ENCODE measurements around the gene ESAM.

ESAM gene

DNA sequence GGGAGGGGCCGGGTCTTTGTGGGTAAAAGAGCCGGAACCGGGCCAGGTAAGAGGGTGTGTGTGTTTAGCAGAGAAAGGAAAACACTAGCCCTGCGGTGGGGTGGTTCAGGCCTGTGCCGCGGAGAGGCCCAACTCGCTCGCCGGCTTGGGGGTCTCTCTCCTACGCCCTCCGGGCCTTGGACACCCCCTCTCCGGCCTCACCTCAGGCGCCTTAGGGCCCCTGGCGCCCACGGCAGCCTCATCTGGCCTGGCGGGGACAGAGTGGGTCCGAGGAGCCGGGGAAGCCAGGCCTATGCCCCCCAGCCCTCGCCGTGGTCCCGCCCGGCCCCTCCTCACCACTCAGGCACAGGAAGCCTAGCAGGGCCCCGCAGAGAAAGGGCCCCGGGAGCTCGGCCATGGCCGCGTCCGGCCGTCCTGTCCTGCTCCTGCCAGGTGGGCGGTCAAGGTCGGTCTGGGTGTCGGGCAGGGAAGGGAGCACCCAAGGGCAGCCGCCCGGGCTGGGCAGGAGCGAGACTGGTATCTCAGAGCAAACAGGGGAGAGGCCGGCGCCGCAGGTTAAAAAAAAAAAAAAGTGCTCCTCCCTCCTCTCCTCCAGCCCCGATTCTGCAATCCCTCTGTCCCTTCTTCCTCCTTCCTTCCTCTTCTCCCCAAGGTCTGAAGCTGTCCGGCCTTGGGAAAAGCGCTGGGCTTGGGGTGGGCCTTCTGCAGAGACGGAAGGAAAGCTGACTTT is 10.2 kb downstream of the ESAM start, which contains the start of gene VSIG2:
TSS of gene VSIG2 (minus strand) at position 515 of the 730 bp plus-strand sequence. CDS start at position 397, 118 bp downstream.
- no peak for DNase-seq

DNA sequence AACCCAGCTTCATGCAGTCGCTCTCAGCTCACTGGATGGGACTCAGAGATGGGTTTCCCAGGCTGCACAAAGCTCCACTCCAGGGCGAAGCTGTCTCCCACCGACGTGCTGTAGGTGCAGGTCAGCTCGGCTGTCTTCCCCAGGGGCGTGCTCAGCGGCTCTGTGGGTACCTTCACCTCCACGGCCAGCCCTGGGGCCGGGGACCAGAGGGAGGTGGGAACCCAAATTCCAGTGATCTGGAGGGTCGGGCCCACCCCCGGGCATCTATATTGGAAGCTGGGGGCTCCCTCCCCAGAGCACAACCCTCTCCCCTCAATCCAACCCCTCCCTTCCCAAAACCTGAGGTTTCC is 10.7 kb downstream of the ESAM start:
- no peak for DNase-seq

DNA sequence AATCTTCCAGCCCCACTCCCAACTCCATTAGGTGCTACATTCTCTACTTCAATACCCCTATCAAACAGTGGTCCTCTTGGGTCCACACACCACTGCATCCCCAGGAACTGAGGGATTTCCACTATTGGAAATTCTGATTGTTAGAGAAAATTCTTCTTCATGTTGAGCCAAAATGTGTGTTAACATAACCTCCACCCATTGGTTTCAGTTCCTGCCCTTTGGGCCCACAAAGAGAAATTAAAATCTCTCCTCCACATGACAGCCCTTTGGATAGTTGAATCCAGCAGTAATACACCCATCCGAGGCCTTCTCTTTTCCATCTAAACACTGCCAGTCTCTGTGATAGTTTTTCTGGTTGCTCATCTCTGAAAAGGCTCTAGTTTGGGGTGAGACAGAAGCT is 12.2 kb downstream of the ESAM start:
- no peak for DNase-seq

DNA sequence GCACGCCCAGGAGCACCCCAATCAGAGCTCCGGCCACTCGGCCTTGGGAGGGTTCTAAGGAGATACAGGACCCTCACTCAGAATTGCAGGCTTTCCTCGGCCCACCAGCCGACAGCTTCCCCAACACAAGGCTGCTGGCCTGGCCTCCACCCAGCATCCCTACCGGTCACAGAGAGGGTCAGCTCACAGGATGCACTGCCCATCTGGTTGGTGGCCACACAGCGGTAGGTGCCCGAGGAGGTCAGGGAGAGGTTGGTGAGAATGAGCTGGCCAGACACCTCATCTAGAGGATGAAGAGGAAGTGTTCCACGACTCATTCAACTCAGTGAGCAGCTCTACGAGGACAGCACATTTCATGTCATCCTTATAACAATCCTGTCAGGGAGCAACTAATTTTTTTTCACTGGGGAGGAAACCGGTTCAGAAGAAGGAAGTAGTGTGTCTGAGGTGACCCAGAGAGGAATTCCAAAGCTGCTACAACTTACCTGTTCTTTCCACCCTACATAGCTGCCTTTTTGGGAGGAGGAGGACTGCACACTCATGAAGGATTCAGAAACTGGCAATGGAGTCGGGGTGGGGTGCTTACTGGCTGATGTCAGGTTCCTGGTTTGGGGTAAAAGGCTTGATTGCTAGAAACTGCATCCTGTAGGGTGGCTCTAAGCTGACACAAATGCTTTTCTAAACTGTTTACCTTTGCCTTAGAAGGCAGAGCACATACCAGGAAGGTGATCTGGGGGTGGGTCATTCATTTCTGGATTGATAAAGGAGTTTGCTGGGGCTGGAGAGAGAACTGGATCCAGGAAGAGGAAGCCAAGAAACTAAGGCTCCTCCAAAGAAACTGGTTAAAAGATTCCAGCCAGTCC is 13.4 kb downstream of the ESAM start:
- no peak for DNase-seq

DNA sequence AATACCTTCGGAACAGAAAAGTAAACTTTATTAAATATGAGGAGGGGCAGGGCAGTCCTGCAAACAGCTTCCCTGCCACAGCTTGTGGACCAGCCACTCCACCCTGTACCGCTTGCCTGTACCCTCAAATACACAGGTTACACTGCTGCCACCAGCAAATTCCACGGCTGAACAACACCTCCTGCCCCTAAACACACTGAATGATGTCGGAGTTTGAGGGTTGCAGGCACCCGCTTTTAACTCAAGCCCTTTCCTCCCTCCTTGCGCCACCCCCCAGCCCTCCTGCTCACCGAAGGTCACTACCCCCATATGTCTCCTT is 14.0 kb downstream of the ESAM start:
- no peak for DNase-seq

DNA sequence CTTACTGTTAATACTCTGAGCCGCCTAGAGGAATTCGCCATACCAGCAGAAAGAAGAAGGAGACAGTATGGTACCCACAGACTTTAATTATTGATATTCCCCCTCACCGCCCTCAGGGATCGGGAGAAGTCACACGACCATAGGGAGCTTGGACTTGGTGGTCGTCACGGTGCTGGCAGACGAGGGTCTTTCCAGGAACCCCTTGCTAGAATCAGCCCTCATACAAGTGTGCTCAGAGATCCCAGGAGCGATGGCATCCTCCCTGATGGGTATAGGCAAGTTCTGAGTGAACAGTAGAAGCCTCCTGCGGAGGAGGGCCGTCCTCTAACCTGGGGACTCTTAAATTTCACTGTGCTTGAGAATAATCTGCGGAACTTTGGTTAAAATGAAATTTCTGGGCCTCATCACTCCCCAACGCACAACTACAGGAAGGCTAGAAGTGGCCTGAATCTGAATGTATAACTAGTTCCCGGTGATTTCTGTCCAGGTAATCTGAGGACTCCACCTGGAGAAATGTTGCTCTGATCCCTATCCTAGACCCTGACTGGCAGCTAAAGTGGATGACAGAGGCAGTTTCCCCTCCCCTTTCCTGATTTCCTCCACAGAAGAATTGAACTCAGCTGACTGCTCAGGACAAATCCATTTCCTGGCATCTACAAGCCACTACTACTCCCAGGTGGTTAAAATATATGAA is 14.5 kb downstream of the ESAM start:
- no peak for DNase-seq

DNA sequence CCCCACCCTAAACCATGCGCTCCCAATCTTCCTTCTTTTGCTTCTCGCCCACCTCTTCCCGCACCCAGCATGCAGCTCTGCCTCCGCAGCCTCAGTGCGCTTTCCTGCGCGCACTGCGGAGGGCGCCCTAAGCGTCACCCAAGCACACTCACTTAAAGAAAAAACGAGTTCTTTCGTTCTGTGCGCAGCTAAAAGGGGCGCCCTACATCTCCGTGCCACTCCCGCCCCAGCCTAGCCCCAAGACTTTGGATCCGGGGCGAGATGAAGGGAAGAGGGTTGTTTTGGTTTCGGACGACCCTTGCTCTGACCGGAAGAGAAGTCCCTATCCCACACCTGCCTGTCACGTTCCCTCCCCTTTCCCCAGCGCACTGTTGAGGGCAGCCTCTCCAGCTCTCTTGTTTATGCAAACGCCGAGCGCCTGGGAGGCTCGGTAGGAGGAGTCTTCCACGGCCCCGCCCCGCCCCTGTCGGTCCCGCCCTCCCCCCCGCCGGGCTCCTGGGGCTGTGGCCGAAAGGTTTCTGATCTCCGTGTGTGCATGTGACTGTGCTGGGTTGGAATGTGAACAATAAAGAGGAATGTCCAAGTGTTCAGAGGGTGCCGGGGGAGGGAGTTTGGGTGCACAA is 15.4 kb downstream of the ESAM start:
- DNase-seq: no peak

DNA sequence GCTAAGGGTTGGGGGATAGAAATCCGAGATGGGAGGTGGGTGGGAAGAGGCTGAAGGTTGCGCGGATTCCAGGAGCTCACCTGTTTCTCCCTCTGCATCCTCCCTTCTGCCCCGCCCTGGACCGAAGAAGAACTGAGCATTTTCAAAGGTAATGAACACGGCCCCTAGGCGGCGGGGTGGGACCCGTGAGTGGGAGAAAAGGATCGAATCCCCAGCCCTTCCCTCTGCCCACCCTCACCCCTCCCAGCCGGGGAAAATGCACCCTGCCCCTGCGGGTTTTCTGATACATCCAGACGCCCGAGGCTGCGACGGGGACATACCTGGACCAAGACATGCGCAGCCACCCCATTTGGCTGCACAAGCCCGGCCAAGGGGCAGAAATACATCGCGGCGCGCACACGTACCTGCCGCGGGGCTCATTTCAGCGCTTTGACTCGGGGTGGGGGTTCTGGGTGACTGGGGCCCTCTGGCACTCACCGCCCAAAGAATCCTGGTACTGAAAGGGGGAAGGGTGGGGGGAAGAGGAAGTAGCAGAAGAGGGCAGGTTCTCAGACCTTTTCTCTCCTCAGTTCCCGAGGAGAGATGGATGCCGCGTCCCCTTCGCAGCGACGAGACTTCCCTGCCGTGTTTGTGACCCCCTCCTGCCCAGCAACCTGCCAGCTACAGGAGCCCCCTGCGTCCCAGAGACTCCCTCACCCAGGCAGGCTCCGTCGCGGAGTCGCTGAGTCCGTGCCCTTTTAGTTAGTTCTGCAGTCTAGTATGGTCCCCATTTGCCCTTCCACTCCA is 16.1 kb downstream of the ESAM start:
- DNase-seq: no peak

DNA sequence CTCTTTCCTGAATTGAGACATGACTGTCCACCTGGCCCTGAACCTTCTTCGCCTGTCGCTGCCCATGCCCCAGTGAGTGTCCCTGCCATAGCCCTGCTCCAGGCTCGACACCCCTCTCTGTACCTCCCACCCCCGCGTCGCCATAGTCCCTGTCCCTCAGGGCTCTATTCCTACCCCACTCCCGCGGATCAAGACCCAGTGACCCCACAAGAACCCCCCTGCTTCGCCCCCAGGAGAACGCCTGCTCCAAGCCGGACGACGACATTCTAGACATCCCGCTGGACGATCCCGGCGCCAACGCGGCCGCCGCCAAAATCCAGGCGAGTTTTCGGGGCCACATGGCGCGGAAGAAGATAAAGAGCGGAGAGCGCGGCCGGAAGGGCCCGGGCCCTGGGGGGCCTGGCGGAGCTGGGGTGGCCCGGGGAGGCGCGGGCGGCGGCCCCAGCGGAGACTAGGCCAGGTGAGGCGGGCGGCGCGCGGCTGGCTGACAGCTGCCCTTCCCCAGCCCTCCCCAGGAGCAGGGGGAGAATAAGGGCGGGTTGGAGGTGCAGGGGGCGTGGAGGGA is 16.7 kb downstream of the ESAM start:
- DNase-seq: no peak

DNA sequence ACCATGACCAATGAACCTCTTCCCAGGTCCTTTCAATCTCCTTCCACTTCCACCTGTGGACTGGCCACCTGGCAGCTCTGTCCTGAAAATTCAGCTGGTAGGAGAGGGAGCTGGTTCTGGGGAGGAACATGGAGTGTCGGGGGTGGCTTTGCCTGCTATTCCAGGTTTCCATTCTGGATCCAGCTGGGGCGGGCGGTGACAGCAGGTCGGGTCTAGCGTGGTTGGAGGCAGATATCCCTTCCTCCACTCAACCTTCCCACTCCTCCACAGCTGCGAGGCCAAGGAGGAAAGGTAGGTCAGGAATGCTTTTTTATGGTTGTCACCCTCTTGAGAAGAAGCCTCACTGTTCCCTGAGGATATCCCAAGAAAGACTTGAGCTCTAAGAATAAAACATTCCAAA is 19.0 kb downstream of the ESAM start:
- DNase-seq: no peak

DNA sequence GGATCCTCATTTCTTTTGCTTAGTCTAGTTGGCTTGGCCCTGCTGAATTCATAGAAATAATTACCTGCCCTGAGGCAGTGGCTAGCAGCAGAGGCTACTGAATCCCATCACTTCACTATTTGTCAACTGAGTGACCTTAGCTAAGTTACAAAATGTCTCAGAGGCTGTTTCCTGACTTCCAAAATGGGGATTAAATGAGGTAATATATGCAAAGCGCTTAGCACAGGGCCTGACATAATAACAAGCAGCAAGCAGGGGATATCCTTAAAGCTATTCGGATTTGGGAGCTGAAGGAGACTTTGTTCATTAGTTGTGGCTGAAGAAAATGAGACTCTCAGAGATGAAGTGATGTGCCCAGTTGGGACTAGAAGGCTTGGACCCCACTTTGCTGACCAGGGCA is 19.5 kb downstream of the ESAM start:
- no peak for DNase-seq

DNA sequence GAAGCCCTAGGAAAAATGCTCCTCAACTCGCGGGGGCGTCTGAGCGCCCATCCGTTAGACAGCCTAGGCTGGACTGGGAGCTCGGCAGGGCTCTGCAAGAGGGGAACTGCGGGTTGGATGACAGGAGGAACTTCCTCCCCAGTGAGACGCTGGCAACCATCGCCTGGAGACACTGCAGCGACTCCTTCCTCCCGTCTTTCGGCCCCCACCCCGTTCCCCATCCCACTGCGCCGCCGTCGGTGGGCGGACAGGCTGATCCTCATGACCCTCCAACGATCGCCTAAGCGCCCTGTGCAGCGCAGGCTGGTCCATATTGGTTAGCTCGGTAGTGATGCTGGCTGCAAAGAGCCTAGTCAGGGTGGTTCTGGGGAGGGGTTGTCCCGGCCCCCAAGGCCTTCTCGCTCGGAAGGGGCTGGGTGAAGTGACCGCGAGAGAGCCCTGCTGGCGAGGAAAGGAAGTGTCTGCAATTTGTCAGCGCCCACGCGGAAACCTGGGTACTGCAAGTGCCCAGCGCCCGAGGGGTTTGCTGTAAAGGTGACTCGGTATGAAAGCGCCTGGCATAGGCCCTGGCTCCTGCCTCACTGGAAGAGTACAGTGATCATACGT is 21.7 kb downstream of the ESAM start:
- no peak for DNase-seq

DNA sequence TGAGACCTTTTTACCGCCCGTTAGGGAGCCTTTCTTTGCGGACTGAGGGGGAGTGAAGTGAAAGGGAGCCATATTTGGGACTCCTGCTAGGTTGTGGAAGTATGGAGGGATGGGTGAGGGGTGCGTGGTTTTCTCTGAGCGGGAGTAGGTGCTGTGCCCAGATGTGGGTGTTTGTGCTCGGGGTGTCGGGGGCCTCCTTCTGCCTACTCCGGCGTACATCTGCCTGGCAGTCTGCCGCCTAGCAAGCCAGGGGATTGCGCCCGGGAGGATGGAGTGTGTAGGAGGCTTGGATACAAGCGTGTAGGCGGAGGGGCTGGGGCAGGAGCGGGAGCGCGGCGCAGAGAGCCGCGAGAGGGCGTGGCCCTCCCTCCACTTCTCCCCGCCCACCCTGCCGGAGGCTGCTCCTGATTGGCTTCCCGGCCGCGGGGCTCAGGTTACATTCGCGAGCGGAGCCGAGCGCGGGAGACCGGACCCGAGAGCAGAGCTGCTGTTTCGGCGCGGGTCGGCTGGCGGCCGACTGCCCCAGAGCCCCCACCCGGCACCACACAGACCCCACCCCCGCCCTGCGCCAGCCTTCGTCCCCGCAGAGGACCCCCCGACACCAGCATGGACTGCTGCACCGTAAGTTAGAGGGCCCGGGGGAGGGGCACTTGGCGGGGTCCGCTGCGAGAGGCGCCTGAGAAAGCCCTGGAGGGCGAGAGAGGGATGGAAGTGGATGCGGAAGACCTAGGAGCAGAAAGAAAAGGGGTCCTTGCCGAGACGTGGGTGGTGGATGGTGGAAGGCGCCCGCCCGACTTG is 22.4 kb downstream of the ESAM start, which contains the start of gene NRGN:
TSS of gene NRGN (plus strand) at position 464 of the 798 bp plus-strand sequence. CDS start at position 607, 143 bp downstream.
- peak in 1 of 2 experiments; percentile 3 for DNase-seq

DNA sequence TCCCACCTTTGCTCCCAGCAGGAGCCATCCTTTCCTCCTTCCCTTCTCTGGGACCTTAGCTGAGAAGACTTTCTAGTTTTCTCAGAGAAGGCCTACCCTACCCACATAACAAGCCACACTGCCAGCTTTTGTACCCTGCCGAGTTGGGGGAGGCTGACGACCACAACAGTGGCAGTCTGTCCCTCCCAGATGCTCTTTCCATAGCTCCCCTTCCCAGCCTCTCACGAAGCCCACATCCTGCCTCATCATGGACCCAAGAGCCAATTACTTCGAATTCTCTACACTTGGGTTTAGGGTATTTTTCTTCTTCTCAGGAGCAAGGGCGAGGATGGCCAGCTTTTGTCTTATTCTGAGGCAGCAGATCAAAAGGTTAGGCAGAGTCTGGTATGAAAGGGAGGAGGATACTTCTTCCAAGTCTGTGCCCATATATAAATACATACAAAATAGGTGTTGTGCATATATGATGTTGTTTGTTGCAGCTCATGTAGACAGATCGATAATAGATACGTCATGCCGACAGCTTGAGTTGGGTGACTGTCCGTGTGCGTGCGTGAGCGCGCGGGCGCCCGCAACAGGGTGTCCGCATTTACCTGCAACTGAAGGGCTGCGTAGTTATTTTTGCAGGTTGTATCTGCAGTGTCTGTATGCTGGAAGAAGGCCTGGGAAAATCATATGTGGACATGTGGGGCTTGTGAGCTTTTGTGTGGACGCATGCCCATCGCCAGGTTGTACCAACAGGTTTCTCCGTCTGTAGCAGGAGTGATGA is 23.2 kb downstream of the ESAM start:
- DNase-seq: no peak

DNA sequence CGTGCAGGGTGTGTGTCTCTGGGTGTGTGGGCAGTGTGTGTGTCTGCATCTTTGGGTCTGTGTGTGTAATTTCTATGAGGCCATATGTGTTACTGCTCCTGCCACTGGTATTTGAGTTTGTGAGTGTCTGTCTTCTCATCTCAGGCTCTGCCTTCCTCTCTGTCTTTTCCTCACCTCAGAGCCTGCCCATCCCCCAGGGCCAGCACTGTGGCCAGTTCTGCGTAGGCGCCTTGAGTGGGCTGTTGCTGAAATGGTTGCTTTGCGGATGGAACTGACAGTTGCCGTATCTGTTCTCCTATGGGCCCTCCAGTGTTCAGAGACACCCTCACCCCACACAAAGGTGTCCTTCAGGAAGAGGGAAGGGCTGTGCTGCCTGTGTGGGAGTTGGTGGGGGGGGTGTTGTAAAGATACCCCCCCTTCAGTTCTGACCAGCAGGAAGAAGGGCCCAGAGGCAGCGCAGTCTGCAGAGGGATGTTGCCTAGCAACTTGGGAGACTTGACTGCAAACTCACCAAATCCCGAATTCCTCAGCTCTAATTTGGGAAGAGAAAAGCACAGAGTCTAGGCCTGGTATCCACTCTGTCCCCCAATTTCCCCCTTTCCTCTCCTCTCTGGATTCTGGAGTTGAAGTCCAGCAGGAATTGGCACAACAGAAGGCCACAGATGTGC is 24.3 kb downstream of the ESAM start:
- no peak for DNase-seq

DNA sequence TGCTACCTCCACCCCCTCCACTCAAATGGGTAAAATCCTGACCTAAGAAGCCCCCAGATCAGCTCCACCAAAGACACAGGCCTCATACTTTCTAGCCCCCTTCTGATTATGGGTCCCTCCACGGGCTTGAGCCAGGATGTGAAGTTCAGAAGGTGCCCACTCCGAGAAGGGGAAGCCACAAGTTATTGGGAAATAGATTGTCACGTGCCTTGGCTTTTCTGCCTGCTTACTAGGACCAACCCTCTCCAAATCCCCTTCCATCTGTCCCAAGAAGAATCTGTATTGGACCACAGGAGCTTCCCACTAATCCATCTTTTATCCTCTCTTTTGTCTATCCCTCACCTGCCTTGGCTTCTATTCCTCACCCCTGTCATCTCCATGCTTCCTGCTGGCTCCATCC is 25.4 kb downstream of the ESAM start:
- DNase-seq: no peak

DNA sequence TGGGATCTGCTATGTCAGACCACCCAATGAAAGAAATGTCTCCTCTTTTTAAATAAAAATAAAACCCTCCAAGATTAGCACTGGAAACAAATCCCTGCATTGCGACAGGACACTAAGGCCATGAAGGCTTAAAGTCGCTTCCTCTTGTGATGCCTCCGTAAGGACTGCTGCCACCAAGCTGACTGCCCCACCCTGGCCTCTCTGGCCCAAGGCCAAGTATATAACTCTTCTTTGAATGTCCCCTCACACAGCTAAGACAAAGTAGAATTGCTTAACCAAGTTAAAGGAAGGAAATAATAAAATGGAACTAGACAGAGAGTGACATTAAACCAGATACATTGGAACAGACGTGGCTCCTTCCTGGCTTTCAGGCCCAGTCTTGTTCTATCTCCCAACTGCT is 29.9 kb downstream of the ESAM start:
- DNase-seq: no peak

DNA sequence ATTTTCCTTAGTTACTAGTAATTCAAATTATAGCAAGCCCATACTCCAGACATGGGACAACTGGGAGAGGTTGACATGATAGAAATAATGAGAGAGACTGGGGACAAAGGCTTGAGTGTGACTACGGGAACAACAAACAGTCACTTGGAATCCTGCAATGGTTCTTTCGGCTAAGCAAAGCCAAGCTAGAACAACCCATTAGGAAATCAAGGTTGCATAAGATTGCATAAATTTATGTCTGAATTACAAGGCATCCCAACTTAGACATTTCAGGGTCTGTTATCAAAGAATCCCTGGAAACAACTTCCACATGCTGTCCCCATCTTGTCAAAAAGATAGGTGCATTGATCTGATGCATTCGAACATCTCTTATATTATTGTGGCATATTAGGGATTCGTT is 32.5 kb downstream of the ESAM start:
- DNase-seq: no peak

DNA sequence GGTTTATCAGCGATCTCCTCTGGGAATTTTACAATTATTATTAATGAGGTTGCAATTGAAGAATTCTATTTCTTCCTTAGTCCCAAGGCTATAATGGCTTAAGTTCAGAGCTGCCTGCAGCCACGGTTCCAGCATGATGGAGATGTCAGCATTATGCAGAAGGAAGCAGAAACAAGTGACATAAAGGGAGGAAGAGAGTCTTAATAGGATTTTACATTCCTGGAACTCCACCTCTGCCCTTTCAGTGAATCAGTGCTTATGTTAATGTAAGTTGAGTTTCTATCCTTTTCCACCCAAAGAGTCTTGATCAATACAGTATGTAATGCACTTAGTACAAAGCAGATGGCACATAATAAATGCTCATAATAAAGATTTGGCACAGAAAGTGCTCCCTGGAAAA is 34.0 kb downstream of the ESAM start:
- DNase-seq: no peak

Data from cerebellar nuclear complex (tissue), 1 donor.